CD4-positive, alpha-beta T cell (primary cell): Measurements from ENCODE around the gene C3orf20. TPM values are rescaled to one million over a fixed set of nuclear protein-coding genes. Genes with fewer than 3 reads are reported as not detected.

Experiments
- ATAC-seq: fragments of 200-7000 bp; cut with Tn5 transposase; one replicate; pipeline ENCODE4 v1.10.0; 2022; ENCODE audit warnings: mild to moderate bottlenecking; ENCODE audit not compliant: poor library complexity
- CTCF ChIA-PET: fragments of 350-600 bp; sonication (Branson Sonifier 250); formaldehyde crosslinking; loops from one replicate; lab custom pipeline; 2021; ENCODE audit warnings: antibody characterized with exemption, inconsistent platforms; lab: Charles Lee
- POLR2A ChIA-PET: fragments of 350-600 bp; sonication (Branson Sonifier 250); formaldehyde crosslinking; loops from one replicate; lab custom pipeline; 2021; ENCODE audit warnings: antibody characterized with exemption, inconsistent platforms; lab: Charles Lee
- DNase-seq, 14 experiments: peaks; one replicate each; pipeline ENCODE4 v3.0.0-alpha.2; 2013 to 2020; ENCODE audit warnings: mixed read lengths in 2 of 14
- H3K27ac ChIP-seq, 2 donors: one replicate each; pipeline versions ENCODE4 v1.5.1 to v1.7.0; 2013; ENCODE audit warnings: low read length in 2 of 2, low read depth in 1 of 2, mild to moderate bottlenecking in 1 of 2
- H3K27me3 ChIP-seq, 2 experiments: 1 replicate in 1 of 2; 2 replicates in 1 of 2; pipeline versions ENCODE4 v1.6.1 to v1.7.0; 2013; ENCODE audit warnings: low read length in 2 of 2, control low read depth in 1 of 2, mild to moderate bottlenecking in 1 of 2, moderate library complexity in 1 of 2; ENCODE audit not compliant: insufficient read depth in 2 of 2, control insufficient read depth in 1 of 2
- H3K36me3 ChIP-seq: one replicate; pipeline ENCODE4 v1.6.1; 2013; ENCODE audit warnings: low read length, control low read depth; ENCODE audit not compliant: insufficient read depth
- H3K4me1 ChIP-seq: one replicate; pipeline ENCODE4 v1.6.1; 2013; ENCODE audit warnings: low read length, control low read depth; ENCODE audit not compliant: insufficient read depth
- H3K4me3 ChIP-seq: one replicate; pipeline ENCODE4 v1.5.1; 2013; ENCODE audit warnings: mild to moderate bottlenecking, low read length, moderate library complexity
- H3K9me3 ChIP-seq, 2 experiments: 1 replicate in 1 of 2; 2 replicates in 1 of 2; pipeline versions ENCODE4 v1.6.1 to v1.7.0; 2013; ENCODE audit warnings: low read length in 2 of 2, mild to moderate bottlenecking in 2 of 2, control low read depth in 1 of 2, moderate library complexity in 1 of 2; ENCODE audit not compliant: control insufficient read depth in 1 of 2, insufficient read depth in 1 of 2
- H3K27ac Mint-ChIP-seq: one replicate; pipeline ENCODE4 v1.8.0; 2020; ENCODE audit warnings: mixed read lengths
- H3K27me3 Mint-ChIP-seq: one replicate; pipeline ENCODE4 v1.8.0; 2021; ENCODE audit warnings: mixed read lengths
- H3K36me3 Mint-ChIP-seq: one replicate; pipeline ENCODE4 v1.8.0; 2021; ENCODE audit warnings: low read depth, mixed read lengths
- H3K4me1 Mint-ChIP-seq: one replicate; pipeline ENCODE4 v1.8.0; 2021; ENCODE audit warnings: low read depth, mixed read lengths
- H3K4me3 Mint-ChIP-seq: one replicate; pipeline ENCODE4 v1.8.0; 2020; ENCODE audit warnings: mild to moderate bottlenecking, mixed read lengths
- H3K9me3 Mint-ChIP-seq: one replicate; pipeline ENCODE4 v1.8.0; 2020; ENCODE audit warnings: mixed read lengths
- intact Hi-C, 2 experiments: fragments of 100-400 bp; cut with DNase I in 1 of 2; cut with micrococcal nuclease in 1 of 2; formaldehyde crosslinking; loops; one replicate each; pipeline versions ENCODE4 v1.15.1 to v1.9.0; 2023 to 2025; cut with DNase I, micrococcal nuclease
- total RNA-seq, 174 experiments: library from RNA in 2 of 174; stranded (reverse) in 2 of 174; gene quantifications; one replicate each; pipeline ENCODE4 v1.2.3 and lab custom pipeline; 2021 to 2026
- TF ChIP-seq, protein P1 (sequence below): fragments of 200-600 bp; IDR thresholded peaks from one replicate; pipeline ENCODE4 v1.8.0; 2022; ENCODE audit warnings: antibody characterized with exemption, mild to moderate bottlenecking

Gene C3orf20
- total RNA-seq, 2 experiments from 2014 or later: 0.14 TPM; not detected in 1

DNA sequence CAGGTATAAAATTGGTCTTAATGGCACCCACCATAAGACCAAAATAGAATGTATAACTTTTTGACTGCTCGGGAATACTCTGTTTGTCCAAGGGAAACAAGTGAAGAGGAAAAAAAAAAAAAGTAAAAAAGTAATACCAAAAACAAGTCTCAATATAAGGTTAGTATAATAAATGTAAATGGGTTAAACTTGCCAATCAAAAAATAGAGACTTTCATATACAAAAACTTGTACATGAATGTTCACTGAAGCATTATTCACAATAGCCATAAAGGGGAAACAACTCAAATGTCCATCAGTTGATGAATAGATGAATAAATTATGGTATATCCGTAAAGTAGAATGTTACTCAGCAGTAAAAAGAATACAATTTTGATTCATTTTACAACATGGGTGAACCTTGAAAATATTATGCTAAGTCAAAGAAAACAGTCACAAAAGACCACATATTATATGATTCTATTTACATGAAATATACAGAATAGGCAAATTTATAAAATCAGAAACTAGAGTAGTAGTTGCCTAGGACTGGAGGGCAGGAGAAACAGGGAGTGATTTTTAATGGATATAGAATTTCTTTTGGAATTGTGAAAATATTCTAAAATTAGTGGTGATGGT lies 104.2 kb downstream of the C3orf20 start:
- H3K36me3 Mint-ChIP-seq: no peaks in the 10 kb centered on the region
- H3K4me1 Mint-ChIP-seq: no peaks in the 10 kb centered on the region
- peaks cover 4% of the 10 kb centered on the region for H3K27me3 Mint-ChIP-seq
- ChIA-PET CTCF (interaction anchor here (0.9 kb wide), 1 partner anchor 10 kb away, joined by 3 read pairs; no protein-coding TSS in a partner anchor), POLR2A (no interaction called here)
- H3K9me3 Mint-ChIP-seq: no peaks in the 10 kb centered on the region
- no peaks in the 10 kb centered on the region for H3K4me1 ChIP-seq
- peaks cover 0 to 3% of the 10 kb centered on the region in 2 experiments for H3K27me3 ChIP-seq
- no peak for ATAC-seq
- no peak overlapping the region for H3K4me3 Mint-ChIP-seq
- no peak overlapping the region for H3K4me3 ChIP-seq
- DNase-seq: no peak
- intact Hi-C loops: no loop called here
- H3K36me3 ChIP-seq: no peaks in the 10 kb centered on the region
- H3K27ac ChIP-seq: no peak overlapping the region
- no peak overlapping the region for H3K27ac Mint-ChIP-seq
- TF ChIP-seq, protein P1, sequence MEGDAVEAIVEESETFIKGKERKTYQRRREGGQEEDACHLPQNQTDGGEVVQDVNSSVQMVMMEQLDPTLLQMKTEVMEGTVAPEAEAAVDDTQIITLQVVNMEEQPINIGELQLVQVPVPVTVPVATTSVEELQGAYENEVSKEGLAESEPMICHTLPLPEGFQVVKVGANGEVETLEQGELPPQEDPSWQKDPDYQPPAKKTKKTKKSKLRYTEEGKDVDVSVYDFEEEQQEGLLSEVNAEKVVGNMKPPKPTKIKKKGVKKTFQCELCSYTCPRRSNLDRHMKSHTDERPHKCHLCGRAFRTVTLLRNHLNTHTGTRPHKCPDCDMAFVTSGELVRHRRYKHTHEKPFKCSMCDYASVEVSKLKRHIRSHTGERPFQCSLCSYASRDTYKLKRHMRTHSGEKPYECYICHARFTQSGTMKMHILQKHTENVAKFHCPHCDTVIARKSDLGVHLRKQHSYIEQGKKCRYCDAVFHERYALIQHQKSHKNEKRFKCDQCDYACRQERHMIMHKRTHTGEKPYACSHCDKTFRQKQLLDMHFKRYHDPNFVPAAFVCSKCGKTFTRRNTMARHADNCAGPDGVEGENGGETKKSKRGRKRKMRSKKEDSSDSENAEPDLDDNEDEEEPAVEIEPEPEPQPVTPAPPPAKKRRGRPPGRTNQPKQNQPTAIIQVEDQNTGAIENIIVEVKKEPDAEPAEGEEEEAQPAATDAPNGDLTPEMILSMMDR: no peak
- H3K9me3 ChIP-seq: peaks cover 0 to 8% of the 10 kb centered on the region in 2 experiments

DNA sequence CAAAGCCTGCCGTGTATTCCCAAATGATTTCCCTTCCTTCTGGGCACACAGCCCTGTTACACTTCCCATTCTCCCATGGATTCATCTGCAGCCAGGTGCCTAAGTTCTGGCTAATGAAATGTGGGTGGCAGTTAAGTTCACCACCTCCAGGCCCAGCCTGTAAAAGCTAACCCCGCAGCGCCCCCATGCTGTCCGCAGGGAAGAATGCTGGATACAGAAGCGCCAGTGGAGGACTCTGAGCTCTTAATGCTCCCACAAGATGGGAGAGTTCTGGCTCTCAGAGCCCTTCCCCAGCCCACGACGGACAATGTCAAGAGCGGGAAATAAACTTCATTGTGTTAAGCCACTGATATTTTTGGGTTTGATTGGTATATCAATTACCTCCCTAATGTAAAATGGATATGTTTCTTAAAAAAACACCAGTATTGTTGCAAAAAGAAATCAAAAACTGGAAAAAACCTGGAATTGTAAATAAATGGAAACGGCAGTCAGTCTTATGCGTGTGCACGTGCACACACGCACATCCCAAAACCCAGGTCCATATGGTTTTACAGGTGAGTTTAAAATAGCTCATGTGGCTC lies 106.1 kb downstream of the C3orf20 start:
- TF ChIP-seq, protein P1: no peak
- H3K4me3 ChIP-seq: no peak overlapping the region
- H3K27me3 ChIP-seq: peaks cover 0 to 3% of the 10 kb centered on the region in 2 experiments
- ChIA-PET POLR2A (no interaction called here), CTCF (no interaction called here)
- Mint-ChIP-seq H3K36me3 (no peaks in the 10 kb centered on the region), H3K9me3 (no peaks in the 10 kb centered on the region), H3K4me3 (no peak overlapping the region), H3K27ac (no peak overlapping the region), H3K4me1 (no peaks in the 10 kb centered on the region), H3K27me3 (peaks cover 9% of the 10 kb centered on the region)
- peaks cover 0 to 8% of the 10 kb centered on the region in 2 experiments for H3K9me3 ChIP-seq
- DNase-seq (peak in 3 of 14 experiments; percentile 11 to 35 (median 30)), ATAC-seq (no peak)
- intact Hi-C loops: no loop called here
- no peaks in the 10 kb centered on the region for H3K4me1 ChIP-seq
- H3K36me3 ChIP-seq: no peaks in the 10 kb centered on the region
- H3K27ac ChIP-seq: no peak overlapping the region

DNA sequence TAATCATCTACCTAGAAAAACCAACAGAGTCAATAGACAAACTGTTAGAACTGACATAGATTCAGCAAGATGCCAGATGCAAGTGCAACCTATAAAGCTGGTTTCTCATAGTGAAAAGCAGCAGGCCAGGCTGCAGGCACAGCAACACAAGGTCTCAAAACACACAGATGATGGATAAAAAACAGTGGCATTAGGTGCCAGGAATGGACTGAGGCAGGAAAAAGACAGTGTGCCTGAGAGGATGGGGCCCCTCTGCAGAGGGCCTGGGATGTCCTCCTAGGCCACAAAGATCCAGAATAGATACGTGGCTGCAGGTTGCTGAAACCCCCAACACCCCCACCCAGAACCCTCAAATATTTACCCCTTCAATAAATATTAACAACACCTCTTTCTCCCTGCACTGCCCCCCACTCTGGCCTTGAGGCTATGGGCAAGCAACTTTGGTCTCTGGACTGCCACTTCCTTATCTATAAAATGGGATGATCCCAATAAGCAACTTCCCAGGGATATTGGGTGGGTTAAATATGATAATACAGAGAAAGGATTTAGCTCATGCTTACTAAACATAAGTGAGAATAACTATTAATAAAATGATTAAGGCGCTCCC lies 108.6 kb downstream of the C3orf20 start:
- DNase-seq: no peak
- H3K9me3 ChIP-seq: peaks cover 0 to 2% of the 10 kb centered on the region in 2 experiments
- no peaks in the 10 kb centered on the region for H3K27me3 ChIP-seq
- no peak overlapping the region for H3K27ac Mint-ChIP-seq
- intact Hi-C loops: no loop called here
- ChIA-PET CTCF (no interaction called here), POLR2A (no interaction called here)
- TF ChIP-seq, protein P1: no peak
- H3K4me3 Mint-ChIP-seq: no peak overlapping the region
- no peaks in the 10 kb centered on the region for H3K36me3 ChIP-seq
- H3K4me3 ChIP-seq: no peak overlapping the region
- H3K4me1 ChIP-seq: no peaks in the 10 kb centered on the region
- no peaks in the 10 kb centered on the region for H3K9me3 Mint-ChIP-seq
- ATAC-seq: no peak
- H3K27ac ChIP-seq: no peak overlapping the region
- peaks cover 17% of the 10 kb centered on the region for H3K27me3 Mint-ChIP-seq
- no peaks in the 10 kb centered on the region for H3K36me3 Mint-ChIP-seq
- H3K4me1 Mint-ChIP-seq: no peaks in the 10 kb centered on the region
